ENCODE measurements around the gene RPEL1.

RPEL1 gene

DNA sequence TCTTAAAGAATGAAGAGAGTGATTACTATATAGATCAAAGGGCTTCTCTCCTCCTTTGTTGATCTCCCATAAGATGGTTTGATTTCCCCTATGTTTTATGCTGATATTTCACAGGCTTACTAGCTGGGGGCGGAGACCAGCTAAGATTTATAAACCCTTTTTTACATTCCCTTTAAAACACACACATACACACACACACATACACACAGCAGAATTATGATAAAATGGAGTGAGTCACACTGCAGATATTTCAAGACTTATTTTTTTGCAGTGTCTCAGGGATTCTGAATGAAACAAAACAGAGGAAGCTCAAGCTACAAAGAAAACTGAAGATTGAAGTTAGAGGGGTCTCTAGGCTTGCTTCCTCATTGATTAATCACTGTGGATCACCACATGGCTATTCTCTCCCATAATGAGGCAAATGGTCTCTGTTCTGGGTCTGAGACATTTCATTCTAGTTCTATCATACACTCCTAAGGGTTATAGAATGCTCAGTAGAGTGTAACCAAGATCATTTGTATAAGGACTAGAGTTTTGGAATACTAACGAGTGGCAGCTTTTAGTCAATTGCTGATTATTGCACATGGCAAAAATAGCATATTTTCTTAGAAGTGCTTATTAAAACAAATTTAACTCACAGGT, 49.8 kb downstream of the RPEL1 start:
- TF ChIP-seq GATA3 (IDR thresholded peaks at IDR 0.05; ENCODE audit: low read depth, low read length) (no peak), GATA2 (IDR thresholded peaks at IDR 0.05; ENCODE audit: low read depth, low read length) (no peak)

Measured in SH-SY5Y (cell line).